ENCODE data around the gene BNIP3.

BNIP3 gene

DNA sequence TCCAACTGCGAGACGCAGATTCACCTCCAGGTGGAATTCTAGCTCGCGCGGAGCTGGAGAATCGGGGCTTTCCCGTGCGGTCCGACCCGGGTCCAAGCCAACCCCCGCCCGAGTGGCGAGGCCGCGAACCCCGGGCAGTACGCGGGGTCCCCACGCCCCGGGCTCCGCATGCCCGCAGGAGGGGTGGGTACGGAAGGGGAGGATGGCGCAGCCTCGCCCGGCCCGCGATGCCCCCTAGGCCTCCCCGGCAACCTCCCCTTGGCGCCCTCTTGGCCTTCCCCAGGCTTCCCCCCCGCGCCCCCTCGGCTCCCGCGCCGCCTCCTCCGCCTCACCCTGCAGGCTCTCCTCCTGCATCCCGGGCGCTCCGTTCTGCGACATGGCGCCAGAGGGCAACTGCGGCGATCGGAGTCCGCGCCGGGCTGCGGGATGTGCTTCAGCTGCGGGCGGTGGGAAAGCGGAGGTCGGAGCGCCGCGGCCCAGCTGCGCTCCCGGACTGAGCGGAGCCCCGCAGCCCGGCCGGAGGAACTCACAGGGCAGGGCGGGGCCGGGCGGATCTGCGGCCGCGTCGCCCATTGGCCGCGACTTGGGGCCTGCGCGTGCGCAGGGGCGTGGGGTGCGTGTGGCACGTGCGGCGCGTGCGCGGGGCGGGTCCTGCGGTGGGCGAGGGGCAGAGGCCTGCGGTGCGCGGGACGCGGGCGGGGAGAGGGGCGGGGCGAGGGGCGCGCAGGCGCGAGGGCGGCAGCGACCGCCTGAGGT is at the start of gene BNIP3:
TSS of gene BNIP3 (minus strand) at position 495 of the 756 bp plus-strand sequence. CDS start at position 378, 117 bp downstream.
- DNase-seq (ENCODE audit: low spot score) = no peak

- DNase-seq (ENCODE audit: low spot score) = no peak
Observed at GRCh38 chr10:132030898-132031463, 49.3 kb upstream of the BNIP3 start.

DNA sequence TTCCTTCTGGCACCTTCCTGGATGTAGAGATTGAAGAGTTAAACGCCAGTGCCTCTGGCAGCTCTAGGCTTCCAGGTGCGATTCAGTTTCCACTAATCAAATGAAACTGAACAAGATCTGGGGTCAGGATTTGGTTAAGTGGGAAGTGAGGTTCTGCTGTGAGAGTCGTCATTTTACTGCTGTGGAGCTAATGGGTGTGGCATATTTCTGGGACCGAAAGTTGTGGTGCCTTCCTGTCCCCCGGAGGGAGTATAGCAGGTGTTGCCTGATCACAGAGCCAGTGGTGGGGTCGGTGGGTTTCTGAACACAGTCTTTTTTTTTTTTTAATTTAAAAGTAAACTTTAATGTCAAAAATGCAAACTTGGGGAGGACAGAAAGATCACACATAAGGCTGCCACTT is 47.0 kb upstream of the BNIP3 start:
- DNase-seq (ENCODE audit: low spot score) = no peak

DNA sequence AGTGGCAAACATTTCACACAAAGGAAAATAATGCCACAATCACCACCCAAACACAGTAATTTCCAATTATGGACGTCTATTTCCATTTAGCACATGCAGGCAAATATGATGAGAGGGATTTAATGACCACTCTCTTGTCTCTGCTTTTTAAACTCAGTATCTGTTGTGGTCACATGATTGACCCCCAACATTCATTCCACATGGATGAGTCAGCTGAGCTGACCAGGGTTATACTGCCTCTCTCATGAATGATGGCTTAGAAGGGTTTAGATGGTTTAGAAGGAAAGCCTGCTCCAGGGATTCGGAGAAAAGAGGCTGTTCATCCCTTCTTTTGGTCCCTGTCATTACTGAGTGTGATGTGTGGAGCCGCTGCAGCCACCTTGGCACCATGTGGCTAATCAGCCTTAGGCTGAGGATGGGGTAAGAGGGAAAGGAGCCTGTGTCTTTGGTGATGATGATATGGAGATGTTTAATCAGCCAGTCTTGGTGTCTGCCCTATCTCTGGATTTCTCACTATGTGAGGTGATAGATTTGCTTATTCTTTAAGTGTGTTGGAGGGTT is 45.8 kb upstream of the BNIP3 start:
- DNase-seq (ENCODE audit: low spot score) = peak; percentile 78

DNA sequence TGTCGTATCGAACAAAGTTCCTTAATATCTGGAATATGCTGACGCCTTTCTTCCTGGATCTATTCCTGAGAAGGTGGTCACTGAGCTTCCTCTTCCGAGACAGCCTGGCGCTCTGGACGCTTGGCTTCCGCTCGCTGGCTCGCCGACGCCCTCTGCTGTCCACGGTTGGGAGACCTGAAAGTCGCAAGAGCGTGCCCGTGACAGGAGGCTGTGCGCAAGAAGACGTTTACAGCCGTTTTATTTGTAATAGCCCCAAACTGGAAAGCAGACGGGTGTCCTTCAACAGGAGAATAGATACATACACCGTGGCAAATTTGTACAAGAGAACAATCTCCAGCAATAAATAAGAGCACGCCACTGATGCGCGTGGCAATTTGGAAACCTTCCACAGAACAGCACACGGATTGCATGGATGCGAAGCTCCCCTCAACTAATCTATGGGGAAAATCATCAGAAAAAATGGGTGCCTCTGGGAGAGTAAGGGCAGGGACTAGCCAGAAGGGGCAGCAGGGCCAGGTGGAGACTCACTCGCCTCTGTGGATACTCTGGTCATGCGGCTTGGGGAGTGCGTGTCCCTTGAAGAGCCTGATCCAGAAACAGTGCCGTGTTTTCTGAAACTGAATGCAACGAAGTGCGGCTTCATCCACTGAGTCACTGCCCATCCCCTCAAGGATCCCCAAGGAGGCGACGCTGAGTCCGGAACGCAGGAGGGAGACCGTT is 41.5 kb upstream of the BNIP3 start:
- DNase-seq (ENCODE audit: low spot score) = peak; percentile 29

GRCh38 chr10:132022241-132022640 is 40.5 kb upstream of the BNIP3 start:
- DNase-seq (ENCODE audit: low spot score) = no peak

- no peak for DNase-seq (ENCODE audit: low spot score)
Observed at GRCh38 chr10:132021504-132022143, 39.9 kb upstream of the BNIP3 start.

DNA sequence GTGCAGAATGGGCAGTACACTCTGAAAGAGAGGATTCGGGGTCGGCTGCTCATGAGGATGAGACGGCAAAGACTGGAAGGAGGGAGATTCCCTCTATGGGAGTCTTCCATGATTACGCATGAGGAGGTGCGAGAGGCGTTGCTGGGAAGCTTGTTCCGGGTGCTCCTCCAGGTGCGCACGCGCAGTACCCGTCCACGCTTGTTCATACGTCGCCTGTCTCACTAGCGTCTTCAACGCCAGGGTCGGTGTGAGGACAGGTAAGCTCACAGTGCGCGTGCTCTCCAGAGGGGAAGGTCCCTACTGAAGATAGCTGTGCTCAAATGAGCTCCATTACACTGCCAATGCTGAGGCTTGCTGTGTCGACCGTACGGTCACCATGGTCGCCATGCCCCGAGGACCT is 39.3 kb upstream of the BNIP3 start:
- no peak for DNase-seq (ENCODE audit: low spot score)

DNA sequence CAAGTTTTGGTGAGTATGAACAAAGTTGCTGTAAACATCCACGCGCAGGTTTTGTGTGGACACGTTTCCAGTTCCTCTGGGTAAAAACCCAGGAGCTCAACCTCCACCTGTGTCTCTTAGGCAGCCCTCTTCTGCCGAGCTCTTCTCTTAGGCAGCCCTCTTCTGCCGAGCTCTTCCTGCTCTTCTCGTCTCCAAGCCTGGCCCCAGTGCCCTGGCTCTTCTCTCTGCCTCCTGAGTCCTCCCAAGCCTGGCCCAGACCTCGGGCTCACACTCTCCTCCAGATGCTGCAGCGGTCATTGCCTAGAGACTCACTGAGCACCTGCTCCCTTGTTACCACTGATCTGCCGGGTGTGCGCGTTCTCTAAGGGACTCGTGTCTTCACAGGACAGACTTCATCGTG is 38.7 kb upstream of the BNIP3 start:
- DNase-seq (ENCODE audit: low spot score) = no peak

DNA sequence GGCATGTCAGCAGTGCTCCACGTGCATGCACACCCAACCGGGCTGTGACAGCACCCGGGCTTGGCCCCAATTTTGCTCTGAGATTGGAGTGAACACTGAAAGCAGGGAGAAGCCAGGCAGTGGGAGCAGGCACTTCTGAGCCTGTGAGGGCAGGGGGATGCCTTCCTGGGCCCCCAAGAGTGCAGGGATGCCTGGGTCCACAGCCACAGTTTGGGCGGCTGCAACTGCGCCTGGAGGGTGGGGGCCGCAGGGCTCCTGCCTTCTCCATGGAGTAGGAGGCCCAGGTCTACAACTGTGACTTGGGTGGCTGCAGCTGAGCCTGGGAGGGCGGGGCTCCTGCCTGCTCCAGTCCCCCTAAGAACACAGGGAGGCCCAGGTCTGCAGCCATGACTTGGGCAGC is 37.6 kb upstream of the BNIP3 start:
- no peak for DNase-seq (ENCODE audit: low spot score)

DNA sequence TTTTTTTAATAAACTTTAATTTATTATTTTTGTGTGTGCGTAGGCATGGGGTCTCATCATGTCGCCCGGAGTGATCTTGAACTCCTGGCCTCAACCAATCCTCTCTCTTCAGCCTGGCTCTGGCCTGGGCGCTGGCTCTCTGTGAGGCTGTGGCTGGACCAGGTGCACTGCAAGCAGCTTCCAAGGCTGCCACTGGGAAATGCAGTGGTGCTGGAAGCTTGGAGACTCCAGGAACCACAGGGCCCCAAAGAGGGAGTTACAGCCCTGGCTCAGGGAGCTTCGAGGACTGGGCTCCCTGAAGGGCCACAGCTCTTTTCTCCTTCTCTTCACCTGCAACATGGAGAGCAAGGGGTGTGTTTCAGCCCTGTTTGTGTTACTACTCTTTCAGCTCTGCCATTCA is 36.7 kb upstream of the BNIP3 start:
- DNase-seq (ENCODE audit: low spot score) = no peak

- no peak for DNase-seq (ENCODE audit: low spot score)
Observed at GRCh38 chr10:132016514-132016913, 34.8 kb upstream of the BNIP3 start.

DNA sequence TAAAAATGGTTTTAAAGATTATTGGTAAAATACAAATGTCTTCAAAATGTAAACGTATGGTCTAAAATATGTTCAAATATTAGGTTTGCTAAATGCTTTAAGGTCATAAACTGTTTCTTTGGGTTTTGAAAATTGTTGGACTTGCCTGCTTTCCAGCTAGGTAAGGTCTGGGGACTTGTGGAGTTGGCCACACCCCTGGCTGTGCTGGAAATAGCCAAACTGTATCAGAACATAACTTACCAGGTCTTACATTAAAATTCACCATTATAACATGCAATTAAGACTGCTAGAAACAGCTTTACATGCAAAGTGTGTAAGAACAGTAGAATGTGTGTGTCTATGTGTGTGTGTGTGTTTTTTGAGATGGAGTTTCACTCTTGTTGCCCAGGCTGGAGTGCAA is 29.7 kb upstream of the BNIP3 start:
- DNase-seq (ENCODE audit: low spot score) = no peak

DNA sequence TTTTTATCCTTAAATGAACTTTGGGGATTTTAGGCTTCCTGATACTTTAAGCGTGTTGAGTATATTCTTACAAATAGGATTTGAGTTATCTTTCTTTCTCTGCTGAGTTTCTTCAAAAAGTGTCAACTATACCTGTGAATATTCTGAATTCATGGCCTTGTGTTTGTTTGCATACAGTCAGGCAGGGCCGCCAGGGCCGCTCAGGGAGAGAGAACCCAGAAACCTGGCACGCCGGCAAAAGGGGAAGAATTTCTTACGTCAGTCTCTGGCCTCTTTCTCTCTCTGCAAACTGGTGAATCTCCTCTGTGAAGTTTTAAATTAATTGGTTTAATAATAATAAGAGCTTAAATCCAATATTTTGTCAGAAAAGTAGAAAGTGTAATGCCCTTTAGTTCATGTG is 29.3 kb upstream of the BNIP3 start:
- DNase-seq (ENCODE audit: low spot score) = no peak

DNA sequence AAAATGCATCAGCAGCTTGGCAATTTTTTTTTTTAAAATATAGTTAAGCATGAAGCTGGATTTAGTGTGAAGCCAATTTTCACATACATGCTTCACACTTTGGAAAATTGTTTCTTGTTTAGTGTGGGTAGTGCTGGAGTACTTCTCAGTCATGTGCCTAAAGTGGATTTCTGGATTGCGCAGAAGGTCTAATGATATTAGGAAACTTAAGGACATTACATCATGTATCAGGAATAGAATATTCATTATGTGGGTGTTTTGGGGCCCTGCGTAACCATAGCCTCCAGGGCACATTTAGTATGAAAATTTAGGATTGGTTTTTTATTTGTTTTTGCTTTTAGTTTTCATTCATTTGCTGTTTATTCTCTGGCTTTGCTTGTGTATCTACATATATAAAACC is 28.8 kb upstream of the BNIP3 start:
- DNase-seq (ENCODE audit: low spot score) = no peak

- no peak for DNase-seq (ENCODE audit: low spot score)
Observed at GRCh38 chr10:132009575-132009974, 27.9 kb upstream of the BNIP3 start.

DNA sequence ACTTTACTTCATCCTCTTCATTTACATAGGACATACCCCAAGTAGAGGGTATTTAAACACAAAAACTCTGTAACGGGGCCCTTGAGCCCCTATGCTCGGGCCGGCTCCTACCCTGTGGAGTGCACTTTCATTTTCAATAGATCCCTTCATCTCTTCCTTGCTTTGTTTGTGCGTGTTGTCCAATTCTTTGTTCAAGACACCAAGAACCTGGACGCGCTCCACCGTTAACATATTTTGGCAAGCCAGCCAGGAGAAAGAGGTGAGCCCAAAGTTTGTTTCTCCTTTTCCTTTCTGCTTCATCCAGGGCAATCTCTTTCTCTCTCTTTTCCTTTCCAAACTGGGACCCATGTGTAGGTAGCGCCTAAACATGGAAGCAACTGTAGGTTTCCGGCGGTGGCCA is 26.0 kb upstream of the BNIP3 start:
- DNase-seq (ENCODE audit: low spot score) = no peak

DNA sequence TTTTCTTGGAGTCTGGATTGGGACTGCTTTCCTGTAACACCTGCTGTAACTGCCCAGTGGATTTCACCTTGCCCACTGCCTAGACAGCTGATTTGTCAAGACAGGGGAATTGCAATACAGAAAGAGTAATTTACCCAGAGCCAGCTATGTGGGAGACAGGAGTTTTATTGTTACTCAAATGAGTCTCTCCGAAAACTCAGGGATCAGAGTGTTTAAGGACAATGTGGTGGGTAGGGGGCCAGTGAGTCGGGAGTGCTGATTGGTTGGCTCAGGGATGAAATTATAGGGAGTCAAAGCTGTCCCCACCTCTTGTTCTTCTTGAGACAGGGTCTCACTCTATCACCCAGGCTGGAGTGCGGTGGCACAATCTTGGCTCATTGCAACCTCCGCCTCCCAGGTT is 25.2 kb upstream of the BNIP3 start:
- DNase-seq (ENCODE audit: low spot score) = no peak

DNA sequence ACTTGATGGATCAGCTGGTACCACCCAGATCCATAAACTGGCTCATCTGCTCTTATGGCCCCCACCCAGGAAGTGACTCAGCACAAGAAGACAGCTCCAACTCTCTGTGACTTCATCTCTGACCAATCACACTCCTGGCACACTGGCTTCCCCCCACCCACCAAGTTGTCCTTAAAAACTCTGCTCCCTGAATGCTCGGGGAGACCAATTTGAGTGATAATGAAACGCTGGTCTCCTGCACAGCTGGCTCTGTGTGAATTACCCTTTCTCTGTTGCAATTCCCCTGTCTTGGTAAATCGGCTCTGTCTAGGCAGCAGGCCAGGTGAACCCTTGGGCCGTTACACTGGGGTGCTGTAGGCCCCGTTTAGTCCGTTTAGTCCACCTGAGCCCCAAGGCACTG is 23.4 kb upstream of the BNIP3 start:
- DNase-seq (ENCODE audit: low spot score) = no peak

- DNase-seq (ENCODE audit: low spot score) = no peak
Observed at GRCh38 chr10:132004052-132004451, 22.3 kb upstream of the BNIP3 start.

- DNase-seq (ENCODE audit: low spot score) = no peak
Observed at GRCh38 chr10:132003282-132003924, 21.7 kb upstream of the BNIP3 start.

DNA sequence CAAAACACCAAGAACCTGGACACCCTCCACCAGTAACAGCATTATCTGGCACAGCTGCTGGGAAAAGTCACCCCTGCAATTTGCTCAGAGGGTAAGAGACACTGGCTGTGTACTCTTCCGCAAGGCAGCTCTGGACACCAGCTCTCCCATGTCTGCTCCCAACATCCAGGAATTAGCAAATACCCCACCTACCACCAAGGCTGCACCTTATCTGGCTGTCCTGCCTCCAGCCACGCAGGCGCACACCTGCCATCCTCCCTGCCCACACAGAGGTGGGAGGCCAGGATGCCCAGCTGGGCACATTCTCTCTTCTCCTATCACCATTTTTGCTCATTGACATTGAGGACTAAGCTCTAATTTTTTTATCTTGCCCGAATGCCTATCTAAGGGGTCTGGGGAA is 20.3 kb upstream of the BNIP3 start:
- no peak for DNase-seq (ENCODE audit: low spot score)
